ENCODE measurements around the gene EEF1AKMT1. TPM values are rescaled to one million over a fixed set of nuclear protein-coding genes. Genes with fewer than 3 reads are reported as not detected.

EEF1AKMT1 gene
- total RNA-seq, 4 donors from 2014 or later: 1.4 to 3.6 (median 2.2) TPM; not detected in 1

- TF ChIP-seq CTCF (IDR thresholded peaks at IDR 0.05): no peak
- no peak for TF ChIP-seq POLR2A (IDR thresholded peaks at IDR 0.05)
- Histone ChIP-seq H3K4me3 (no peak overlapping the region), H3K27ac (no peak overlapping the region), H3K27me3 (no peaks in the 10 kb centered on the region), H3K4me1 (no peaks in the 10 kb centered on the region), H3K9me3 (no peaks in the 10 kb centered on the region), H3K36me3 (peaks cover 0 to 22% (median 0%) of the 10 kb centered on the region in 3 donors)
- DNase-seq: no peak
These were observed 27.9 kb upstream of the EEF1AKMT1 start for GRCh38 chr13:20801707-20802106.

DNA sequence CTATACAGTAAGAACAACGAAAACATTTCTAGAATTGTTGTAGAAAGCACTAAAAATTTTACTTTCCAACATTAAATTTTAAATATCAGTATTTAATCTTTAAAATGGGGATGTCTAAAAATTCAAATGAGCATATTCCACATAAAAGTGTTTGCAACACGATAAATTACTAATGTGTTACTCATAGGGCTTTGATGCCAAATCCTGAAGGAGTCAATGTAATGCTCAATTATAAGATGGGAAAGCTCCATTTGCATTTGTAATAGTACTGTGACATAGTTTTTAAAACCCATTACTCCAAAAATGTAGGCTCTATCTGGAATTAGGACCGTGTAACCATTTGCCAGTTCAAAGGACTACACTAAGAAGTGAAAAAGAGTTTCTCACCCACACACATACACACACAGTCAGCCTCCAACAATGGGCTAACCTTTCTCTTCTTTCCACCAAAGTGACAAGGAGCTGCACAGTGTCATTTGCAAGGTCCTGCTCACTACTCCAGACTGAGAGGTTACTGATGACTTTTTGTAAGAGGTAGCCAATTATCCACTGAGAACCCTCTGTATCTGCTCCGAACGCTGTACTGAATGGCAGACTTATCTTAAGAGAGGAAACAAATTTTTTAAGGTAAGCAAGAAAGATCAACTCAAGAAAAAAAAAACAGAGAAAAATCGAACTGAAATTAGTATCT, 26.1 kb upstream of the EEF1AKMT1 start:
- Histone ChIP-seq H3K9me3 (no peaks in the 10 kb centered on the region), H3K27me3 (no peaks in the 10 kb centered on the region), H3K4me1 (no peaks in the 10 kb centered on the region), H3K36me3 (peaks cover 0 to 37% (median 0%) of the 10 kb centered on the region in 3 donors), H3K27ac (no peak overlapping the region), H3K4me3 (no peak overlapping the region)
- TF ChIP-seq CTCF (IDR thresholded peaks at IDR 0.05) (no peak), POLR2A (IDR thresholded peaks at IDR 0.05) (no peak)
- DNase-seq: no peak

DNA sequence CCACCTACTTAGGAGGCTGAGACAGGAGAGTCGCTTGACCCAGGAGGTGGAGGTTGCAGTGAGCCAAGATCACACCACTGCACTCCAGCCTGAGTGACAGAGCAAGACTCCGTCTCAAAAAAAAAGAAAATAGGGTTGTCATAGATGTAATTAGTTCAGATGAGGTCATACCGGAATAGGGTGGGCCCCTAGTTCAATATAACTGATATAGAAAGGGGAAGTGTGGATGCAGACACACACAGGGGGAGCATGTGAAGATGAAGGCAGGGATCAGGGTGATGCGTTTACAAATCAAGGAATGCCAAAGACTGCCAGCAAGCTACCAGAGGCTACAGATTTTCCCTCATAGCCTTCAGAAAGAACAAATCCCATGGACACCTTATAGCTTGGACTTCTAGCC, 24.3 kb upstream of the EEF1AKMT1 start:
- TF ChIP-seq POLR2A (IDR thresholded peaks at IDR 0.05): no peak
- no peak for TF ChIP-seq CTCF (IDR thresholded peaks at IDR 0.05)
- Histone ChIP-seq H3K4me3 (no peak overlapping the region), H3K27ac (no peak overlapping the region), H3K9me3 (no peaks in the 10 kb centered on the region), H3K27me3 (no peaks in the 10 kb centered on the region), H3K36me3 (peaks cover 0 to 45% (median 0%) of the 10 kb centered on the region in 3 donors), H3K4me1 (no peaks in the 10 kb centered on the region)
- no peak for DNase-seq

DNA sequence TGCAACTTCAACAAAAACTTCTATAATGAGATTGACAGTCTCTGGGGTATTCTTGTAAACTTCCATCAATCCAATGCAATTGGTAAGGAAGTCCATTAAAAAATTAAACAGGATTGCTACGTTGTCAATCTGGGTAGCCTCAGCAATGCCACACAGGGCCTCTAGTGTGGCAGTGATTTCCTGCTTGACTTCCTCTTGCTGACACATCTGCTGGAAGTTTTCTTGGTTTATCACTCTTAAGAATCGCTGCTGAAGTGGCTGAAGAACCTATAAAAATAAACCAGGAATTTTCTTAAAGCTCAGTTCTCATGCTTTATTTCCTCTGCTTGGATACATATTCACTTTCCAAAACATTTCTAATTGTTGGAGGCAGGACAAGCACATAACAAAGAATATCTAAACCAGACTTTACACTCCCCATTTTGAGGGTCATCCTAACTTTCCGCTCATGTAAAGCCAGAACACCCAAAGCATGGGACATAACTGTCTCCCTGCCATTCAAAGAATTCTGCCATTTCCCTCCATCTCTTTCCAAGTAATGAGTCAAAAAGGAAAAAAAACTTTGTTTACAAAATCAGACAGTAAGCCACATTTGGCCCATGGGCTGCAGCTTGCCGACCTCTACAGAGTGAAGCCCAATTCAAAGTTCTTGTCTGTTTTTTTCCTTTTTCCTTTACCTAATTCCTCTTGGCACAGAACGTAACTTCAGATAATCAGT, 23.2 kb upstream of the EEF1AKMT1 start:
- no peaks in the 10 kb centered on the region for H3K4me1 ChIP-seq
- no peak overlapping the region for H3K4me3 ChIP-seq
- peaks cover 0 to 45% (median 0%) of the 10 kb centered on the region in 3 donors for H3K36me3 ChIP-seq
- no peak for TF ChIP-seq CTCF (IDR thresholded peaks at IDR 0.05)
- TF ChIP-seq POLR2A (IDR thresholded peaks at IDR 0.05): no peak
- H3K9me3 ChIP-seq: no peaks in the 10 kb centered on the region
- no peaks in the 10 kb centered on the region for H3K27me3 ChIP-seq
- no peak overlapping the region for H3K27ac ChIP-seq
- no peak for DNase-seq

DNA sequence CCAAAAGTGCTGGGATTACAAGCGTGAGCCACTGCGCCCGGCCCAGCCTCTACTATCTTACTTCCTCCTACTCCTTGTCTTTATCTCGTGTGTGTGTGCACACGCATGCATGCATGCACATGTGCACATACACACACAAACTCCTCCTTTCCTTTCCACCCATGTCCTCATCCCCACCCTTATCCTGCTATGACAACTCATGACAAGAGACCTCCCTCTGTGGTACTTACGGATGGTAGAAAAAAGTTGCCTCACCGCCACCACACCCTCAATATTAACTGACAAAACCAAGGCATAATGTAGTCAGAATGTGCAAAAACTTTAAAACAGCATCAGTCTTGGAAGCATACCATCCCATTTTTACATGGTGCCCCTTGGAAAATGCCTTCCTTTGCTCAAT, 15.9 kb upstream of the EEF1AKMT1 start:
- peaks cover 0 to 9% (median 0%) of the 10 kb centered on the region in 3 donors for H3K36me3 ChIP-seq
- TF ChIP-seq POLR2A (IDR thresholded peaks at IDR 0.05): no peak
- TF ChIP-seq CTCF (IDR thresholded peaks at IDR 0.05): no peak
- no peak overlapping the region for H3K4me3 ChIP-seq
- H3K9me3 ChIP-seq: no peaks in the 10 kb centered on the region
- no peak overlapping the region for H3K27ac ChIP-seq
- H3K4me1 ChIP-seq: no peaks in the 10 kb centered on the region
- DNase-seq: no peak
- no peaks in the 10 kb centered on the region for H3K27me3 ChIP-seq

All from Peyer's patch (tissue), 4 donors.